ENCODE results near the gene HCFC1R1. TPM values are rescaled to one million over a fixed set of nuclear protein-coding genes. Genes with fewer than 3 reads are reported as not detected.
"Not testable (repeated sequence)": the region's sequence is repeated elsewhere in the genome, so short reads cannot be mapped to it uniquely, and the experiment has no call there.

Gene HCFC1R1, protein sequence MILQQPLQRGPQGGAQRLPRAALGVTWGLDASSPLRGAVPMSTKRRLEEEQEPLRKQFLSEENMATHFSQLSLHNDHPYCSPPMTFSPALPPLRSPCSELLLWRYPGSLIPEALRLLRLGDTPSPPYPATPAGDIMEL
- total RNA-seq (2014; rRNA removed; shearing (Covaris generic)): 29.3 and 33.4 TPM in 2 replicates
- 20.3 and 20.6 TPM in 2 replicates for polyA plus RNA-seq (2014; cell fraction: nucleus; rRNA removed)

DNA sequence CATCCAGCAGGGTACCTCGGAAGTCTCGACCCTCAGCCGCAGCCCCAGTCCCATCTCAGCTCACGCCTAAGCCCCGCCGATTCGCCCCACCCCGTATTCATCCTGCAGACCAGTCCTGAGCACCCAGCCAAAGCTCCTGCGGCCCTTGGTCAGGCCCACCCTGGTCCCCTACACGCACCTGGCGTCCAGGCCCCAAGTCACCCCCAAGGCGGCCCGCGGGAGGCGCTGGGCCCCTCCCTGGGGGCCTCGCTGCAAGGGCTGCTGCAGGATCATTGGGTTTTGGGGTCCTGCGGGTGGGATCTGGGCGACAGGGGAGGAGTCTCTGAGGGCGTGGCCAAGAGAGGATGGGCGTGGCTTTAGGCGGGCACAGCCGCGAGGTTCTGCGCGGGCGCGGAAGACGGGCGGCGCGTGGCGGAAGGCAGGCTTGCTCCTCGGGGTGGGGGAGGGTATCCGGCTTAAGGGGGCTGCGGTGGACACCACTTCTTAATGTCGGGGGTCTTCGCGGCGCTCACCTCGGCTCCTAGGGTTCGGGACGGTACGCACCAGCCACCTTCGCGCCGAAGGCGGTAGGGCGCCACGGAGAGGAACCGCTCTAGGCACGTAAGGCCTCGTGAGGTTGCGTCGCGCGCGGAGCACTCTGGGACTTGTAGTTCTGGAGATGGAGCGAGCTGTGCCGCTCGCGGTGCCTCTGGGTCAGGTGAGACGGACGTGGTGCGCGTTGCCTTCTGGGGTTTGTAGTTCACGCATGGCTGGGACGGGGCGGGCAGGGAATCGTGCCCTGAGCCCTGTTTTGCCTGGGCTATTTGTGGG, at the start of gene HCFC1R1, which contains the start of gene THOC6:
HCFC1R1 (minus strand) TSS at position 274 of the 810 bp plus-strand sequence; CDS start at position 273, 1 bp downstream.
THOC6 (plus strand) TSS at position 367 of the 810 bp plus-strand sequence; CDS start at position 659, 292 bp downstream.
- DNase-seq (ENCODE audit: extremely low read depth, low read depth): peak; percentile 97

DNA sequence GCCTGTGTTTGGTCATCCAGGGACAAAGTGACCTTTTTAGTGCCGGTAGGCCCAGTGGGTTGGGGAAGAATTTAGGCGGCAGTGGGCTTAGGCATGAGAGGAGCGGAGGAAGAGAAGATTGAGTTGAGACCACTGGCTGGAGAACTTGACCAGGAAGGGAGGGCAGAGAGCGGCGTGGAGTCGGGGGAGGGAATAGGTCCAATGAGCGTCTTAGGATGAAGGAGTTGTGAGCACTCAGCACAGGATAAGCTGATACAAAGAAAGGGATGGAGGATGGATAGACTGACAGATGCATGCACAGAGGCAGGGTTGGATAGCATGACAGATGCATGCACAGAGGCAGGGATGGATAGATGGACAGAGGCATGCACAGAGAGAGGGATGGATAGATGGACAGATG, 49.7 kb upstream of the HCFC1R1 start:
- DNase-seq (ENCODE audit: extremely low read depth, low read depth): no peak

DNA sequence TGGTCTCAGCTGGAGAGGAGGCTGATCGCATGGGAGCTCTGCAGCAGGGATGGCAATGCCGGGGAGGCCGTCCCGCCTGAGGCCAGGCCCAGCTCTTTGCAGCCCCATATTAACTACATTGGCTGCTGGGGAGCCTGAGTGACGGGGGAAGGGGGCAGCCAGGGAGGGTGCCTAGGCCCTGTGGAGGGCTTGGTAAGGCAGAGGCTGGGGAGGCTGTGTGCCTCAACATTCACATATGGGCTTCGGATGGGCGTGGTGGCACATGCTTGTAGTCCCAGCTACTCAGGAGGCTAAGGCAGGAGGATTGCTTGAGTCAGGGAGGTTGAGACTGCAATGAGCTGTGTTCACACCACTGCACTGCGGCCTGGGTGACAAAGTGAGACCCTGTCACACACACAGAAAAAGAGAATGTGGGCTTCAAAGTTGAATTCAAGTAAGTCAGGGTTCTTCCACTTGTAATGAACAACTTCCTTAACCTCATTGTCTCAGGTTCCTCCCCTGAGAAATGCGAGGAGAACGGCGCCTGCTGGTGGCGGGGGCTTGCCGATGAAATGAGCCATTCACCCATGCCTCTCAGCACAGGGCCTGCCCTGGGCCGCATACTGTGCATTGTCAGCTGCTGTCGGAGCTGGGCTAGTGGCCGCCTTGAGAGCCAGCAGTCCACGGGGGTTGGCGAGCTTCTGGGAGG, 49.0 kb upstream of the HCFC1R1 start:
- DNase-seq (ENCODE audit: extremely low read depth, low read depth): not testable (repeated sequence)

DNA sequence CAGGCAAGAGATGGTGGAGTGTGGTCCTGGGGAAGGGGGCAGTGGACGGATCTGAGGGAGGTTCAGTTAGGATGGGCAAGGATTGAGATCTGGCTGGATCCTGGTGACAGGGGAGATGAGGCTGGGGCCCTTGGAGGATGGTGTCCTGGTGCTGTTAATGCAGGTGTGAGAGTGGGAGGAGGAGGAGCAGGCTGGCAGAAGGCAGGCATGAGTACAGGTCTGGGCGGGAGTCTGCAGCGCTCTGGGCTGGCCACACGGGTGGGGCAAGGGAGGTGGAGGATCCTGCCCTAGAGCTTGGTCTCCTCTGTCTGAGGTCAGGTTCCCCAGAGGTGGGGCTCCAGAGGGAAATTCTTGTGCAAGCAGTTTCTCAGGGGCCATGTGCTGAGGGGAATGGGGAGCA, 48.4 kb upstream of the HCFC1R1 start:
- not testable (repeated sequence) for DNase-seq (ENCODE audit: extremely low read depth, low read depth)

DNA sequence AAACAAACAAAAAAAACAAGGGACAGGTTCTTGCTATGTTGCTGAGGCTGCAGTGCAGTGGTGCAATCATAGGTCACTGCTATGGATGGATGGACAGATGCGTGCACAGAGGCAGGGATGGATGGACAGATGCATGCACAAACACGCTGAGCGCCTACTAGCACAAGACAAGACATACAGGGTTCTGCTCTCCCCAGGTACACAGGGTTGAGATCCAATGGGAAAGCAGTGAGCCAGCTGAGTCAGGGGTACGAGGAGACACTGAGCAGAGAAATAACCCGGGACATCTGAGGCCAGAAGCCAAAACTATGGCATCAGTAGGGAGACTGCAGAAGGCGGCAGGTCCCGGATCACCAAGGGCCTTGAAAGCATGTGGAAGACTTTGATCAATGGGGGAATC, 47.9 kb upstream of the HCFC1R1 start:
- DNase-seq (ENCODE audit: extremely low read depth, low read depth): no peak

DNA sequence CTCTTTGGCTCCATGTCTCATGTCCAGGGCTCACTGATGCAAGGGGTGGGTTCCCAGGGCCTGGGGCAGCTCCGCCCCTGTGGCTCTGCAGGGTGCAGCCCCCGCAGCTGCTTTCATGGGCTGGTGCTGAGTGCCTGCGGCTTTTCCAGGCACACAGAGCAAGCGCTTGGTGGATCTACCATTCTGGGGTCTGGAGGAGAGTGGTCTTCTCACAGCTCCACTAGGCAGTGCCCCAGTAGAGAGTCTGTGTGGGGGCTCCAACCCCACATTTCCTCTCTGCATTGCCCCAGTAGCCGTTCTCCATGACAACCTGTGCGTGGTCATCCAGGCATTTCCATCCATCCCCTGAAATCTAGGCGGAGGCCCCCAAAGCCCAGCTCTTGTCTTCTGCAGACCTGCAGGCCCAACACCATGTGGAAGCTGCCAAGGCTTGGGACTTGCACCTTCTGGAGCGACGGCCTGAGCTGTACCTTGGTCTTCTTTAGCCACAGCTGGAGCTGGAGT, 46.9 kb upstream of the HCFC1R1 start:
- DNase-seq (ENCODE audit: extremely low read depth, low read depth): no peak

DNA sequence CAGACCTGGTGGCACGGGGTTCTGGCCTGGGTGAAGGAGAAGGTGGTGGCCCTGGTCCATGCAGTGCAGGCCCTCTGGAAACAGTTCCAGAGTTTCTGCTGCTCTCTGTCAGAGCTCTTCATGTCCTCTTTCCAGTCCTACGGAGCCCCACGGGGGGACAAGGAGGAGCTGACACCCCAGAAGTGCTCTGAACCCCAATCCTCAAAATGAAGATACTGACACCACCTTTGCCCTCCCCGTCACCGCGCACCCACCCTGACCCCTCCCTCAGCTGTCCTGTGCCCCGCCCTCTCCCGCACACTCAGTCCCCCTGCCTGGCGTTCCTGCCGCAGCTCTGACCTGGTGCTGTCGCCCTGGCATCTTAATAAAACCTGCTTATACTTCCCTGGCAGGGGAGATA, 45.4 kb upstream of the HCFC1R1 start:
- DNase-seq (ENCODE audit: extremely low read depth, low read depth): not testable (repeated sequence)

DNA sequence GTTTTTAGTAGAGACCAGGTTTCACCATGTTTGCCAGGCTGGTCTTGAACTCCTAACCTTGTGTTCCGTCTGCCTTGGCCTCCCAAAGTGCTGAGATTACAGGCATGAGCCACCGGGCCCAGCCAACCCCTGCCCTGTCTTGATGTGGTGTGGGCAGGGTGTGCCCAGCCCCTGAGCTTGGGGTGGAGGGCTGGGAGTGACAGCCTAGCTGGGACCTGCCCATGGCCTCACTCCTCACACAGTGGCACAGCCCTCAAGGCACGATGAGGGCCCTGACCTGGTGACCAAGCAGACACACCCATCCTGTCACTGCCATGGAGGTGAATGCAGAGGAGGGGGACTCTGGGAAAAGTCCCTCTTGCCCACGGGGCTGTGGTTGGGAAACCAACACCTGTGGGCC, 44.7 kb upstream of the HCFC1R1 start:
- no peak for DNase-seq (ENCODE audit: extremely low read depth, low read depth)

DNA sequence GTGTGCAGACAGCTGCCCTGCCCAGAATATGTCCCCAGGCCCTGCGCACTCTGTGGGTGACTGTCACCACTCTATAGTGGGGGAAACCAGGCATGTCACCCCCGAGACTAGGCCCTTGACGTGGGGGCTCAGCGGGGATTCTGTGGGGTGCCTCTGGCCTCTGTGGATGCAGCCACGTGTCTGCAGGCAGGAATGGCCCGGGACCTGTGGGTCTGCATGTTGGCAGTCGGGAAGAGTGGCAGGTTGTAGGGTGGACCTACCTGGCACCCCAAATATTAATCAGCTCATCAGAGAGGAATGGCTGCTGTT, 42.7 kb upstream of the HCFC1R1 start:
- no peak for DNase-seq (ENCODE audit: extremely low read depth, low read depth)

DNA sequence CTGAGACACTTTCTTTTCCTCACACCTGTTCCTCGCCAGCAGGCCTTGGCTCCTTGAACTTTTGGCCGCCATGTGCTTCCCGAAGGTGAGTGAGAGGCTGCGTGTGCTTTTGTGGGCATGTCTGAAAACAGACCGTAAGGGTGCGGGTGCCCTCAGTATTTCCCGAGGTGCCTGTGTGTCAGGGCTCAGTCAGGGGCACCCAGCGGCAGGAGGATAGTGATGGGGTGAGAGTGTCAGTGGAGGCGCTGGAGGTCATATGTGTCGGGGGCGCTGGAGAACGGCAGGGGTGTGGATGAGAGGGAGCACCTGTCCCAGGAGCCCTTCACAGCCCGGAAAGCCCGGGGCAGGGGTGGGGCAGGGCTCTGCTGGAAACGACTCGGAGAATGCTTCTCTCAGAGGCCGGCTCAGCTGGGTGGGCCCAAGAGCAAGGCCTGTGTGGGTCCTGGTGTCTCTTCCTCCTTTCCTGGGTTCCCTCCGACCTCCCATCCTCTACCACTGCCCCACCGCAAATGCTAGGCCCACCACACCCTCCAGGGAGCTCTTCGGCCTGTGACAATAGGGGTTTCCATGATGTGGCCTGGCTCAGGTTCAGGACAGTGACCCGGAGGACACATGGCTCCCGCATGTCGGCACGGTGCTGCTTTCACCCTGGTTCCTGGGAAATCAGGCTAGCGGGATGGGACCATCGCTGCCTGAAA, 42.1 kb upstream of the HCFC1R1 start:
- DNase-seq (ENCODE audit: extremely low read depth, low read depth): no peak

DNA sequence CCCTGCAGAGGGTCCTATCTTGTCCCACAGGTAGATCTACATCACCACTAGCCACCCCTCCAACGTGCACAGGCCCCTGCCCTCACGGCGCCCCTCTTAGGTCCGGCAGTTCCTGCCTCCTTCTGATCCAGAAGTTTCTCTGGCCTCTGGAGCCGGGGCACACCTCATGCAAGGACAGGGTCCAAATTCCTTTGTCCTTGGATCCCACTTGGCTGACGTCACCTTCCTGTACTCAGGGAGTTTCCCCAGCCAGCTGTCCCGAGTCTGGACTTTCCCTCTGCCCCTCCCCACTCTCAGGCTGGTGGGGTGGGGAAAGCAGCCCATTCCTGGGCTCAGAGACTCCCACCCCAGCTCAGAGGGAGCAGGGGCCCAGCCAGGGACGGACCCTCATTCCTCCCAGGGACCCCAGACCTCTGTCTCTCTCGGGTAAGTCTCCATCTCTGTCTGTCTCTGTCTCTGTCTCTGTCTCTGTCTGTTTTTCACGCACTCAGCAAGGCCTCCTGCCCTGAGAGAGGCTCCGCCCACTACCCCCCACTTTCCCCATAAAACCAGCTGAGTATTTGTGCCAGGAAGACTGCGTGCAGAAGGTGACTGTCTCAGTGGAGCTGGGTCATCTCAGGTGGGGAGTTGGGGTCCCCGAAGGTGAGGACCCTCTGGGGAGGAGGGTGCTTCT, 41.5 kb upstream of the HCFC1R1 start, which contains the start of gene IL32:
IL32 (plus strand) TSS at position 572 of the 673 bp plus-strand sequence. CDS start 172 bp downstream, outside the sequence.
- no peak for DNase-seq (ENCODE audit: extremely low read depth, low read depth)

DNA sequence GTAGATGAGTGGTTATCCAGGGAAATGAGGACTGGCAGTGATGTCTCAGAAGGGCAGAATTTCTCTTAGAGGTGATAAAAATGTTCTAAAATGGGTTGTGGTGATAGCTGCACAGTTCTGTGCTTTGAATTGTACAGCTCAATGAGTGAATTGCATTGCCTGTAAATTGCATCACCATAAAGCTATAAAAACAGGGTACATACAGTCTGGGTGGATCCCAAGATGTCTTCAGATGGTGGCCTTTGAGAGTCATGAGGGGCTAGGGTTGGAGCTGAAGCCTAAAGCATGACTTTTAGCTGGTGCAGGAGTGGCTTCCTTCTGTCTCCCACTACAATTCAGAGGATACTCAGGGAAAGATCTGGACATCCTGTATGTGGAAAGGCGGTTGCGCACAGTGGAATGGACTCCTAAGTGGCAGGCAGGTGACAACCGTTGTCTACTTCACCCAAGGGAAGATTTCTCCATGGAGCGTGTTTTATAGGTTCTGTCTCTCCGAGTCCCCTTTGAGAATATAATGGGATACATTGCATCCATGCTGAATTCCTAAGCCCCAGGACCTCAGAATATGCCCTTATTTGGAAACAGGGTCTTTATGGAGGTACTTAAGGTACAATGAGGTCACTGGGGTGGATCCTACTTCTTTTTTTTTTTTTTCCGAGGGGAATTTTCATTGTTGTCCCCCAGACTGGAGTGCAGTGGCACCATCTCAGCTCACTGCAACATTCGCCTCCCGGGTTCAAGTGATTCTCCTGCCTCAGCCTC, 40.1 kb upstream of the HCFC1R1 start:
- DNase-seq (ENCODE audit: extremely low read depth, low read depth): no peak

DNA sequence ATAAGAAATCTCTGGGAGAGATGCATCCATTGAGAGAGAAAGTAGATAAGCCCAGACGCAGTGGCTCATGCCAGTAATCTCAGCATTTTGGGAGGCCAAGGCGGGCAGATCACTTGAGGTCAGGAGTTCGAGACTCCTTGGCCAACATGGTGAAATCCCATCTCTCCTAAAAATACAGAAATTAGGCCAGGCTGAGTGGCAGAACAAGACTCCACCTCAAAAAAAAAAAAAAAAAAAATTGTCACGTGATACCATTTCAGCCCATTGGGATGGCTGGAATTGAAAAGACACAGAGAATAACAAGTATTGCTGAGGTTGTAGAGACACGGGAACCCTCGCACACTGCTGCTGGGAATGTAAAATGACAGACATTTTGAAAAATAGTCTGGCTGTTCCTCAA, 38.8 kb upstream of the HCFC1R1 start:
- no peak for DNase-seq (ENCODE audit: extremely low read depth, low read depth)

DNA sequence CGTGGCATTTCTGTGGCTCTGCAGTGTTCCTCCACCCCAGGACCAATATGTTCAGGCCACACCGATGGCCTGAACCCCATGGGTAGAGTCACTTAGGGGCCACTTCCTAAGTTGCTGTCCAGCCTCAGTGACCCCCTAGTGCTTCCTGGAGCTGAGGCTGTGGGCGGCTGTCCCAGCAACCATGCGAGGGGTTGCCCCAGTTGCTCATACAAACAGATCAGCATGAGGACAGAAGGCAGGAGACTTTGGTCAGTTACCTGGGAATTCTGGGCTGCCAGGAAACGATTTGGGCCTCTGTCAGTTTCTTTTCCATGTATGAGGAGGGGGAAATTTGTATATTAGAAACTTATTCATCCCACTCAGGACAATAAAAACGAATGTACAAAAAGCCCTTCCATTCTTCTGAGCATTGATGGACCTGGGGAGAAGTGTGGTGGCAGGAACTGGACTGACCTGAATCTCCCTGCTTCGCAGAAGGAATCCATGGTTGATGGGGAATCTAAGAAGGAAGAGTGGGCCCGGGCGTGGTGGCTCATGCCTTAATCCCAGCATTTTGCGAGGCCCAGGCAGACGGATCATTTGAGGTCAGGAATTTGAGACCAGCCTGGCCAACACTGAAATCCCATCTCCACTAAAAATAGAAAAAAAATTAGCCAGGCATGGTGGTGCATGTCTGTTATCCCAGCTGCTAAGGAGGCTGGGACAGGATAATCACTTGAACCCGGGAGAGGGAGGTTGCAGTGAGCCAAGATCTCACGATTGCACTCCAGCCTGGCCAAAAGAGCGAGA, 36.8 kb upstream of the HCFC1R1 start:
- no peak for DNase-seq (ENCODE audit: extremely low read depth, low read depth)

DNA sequence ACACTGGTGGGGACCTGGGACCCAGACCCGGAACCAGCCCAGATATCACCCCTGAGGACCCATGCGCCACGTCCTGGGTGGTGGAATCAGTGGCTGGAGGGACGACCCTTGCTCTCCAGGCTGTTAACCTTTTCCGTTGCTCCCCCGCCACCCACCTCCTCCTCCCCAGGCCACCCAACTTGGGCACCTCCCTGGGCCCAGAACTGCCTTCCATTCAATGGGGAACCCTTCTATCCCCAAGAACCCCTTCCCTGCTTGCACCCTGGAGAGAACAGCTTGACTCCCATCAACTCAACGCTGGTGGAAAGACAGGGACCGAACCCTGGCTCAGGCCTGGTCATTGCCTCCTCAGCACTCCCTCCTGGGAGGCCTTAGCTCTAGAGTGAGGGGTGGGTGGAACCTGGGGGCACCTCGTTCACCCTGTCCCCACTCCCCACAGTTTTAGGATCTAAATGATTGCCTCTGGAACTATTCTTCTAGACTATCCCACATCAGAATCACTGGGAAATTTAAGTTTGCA, 36.0 kb upstream of the HCFC1R1 start:
- no peak for DNase-seq (ENCODE audit: extremely low read depth, low read depth)

DNA sequence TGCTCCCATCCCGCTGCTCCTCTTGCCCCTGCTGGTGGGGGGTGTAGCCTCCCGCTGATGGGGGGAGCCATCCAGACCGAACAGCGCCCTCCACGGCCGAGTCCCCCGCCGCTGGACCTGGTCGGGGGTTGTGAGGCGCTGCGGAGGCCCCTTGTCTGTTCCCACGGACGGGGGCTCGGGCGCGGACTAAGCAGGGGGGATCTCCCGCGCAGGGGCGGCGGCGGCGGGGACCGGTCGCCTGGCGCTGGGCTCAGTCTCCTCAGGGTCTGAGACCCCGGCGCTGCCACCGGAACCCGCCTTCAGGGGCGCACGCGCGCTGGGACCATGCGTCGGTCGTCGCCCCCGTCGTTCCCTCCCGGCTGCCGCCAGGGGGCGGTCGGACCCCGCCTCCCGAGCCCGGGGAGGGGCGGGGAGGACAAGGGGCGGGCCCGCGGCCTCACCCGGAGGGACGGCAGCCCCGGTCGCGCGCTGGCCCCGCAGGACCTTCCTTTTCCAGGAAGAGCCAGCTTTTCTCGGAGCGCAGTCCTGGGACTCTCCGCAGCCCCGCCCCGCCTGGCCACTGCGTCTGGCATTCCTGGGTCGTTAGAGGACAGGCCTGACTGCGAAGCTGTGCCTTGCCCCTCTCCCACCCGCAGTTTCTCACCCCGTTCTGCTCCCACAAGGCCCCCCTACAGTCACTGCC, 35.4 kb upstream of the HCFC1R1 start:
- DNase-seq (ENCODE audit: extremely low read depth, low read depth): peak; percentile 75

DNA sequence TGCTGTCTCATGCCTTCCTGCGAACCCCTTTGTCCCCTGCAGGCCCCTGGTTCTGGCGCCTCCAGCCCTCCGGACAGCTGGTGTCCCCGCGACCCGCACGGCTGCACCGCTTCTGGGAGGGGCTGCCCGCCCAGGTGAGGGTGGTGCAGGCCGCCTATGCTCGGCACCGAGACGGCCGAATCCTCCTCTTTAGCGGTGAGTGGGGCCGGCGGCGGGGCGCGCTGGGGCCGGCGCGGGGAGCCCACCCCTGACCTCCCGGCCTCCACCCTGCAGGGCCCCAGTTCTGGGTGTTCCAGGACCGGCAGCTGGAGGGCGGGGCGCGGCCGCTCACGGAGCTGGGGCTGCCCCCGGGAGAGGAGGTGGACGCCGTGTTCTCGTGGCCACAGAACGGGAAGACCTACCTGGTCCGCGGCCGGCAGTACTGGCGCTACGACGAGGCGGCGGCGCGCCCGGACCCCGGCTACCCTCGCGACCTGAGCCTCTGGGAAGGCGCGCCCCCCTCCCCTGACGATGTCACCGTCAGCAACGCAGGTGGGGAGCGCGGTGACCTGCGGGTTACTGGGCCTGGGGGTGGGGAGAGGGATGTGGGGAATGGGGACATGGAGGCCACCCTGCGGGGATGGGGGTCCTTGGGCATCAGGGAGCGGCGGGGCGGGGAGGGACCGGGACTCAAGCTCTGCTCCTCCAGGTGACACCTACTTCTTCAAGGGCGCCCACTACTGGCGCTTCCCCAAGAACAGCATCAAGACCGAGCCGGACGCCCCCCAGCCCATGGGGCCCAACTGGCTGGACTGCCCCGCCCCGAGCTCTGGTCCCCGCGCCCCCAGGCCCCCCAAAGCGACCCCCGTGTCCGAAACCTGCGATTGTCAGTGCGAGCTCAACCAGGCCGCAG, 34.6 kb upstream of the HCFC1R1 start:
- no peak for DNase-seq (ENCODE audit: extremely low read depth, low read depth)
